PC-3 (cell line): ENCODE results near the gene DMAC2. TPM values are rescaled to one million over a fixed set of nuclear protein-coding genes. Genes with fewer than 3 reads are reported as not detected.

ENCODE experiments used
- ATAC-seq: fragments of 200-7000 bp; cut with Tn5 transposase; 2 replicates; pipeline ENCODE4 v1.9.1; 2020; ENCODE audit warnings: mild to moderate bottlenecking, moderate library complexity
- BruUV-seq: library from RNA; stranded (reverse); fragments of 400-500 nt; replicated peaks from 2 replicates; lab custom pipeline; 2021; lab: Mats Ljungman, UMichigan
- CTCF ChIA-PET: fragments of 300-600 bp; sonication (Branson Sonifier 250); formaldehyde crosslinking; loops from one replicate; lab custom pipeline; 2022; ENCODE audit warnings: antibody characterized with exemption; lab: Charles Lee
- POLR2A ChIA-PET: fragments of 300-600 bp; sonication (Branson Sonifier 250); formaldehyde crosslinking; loops from one replicate; lab custom pipeline; 2022; ENCODE audit warnings: antibody characterized with exemption; ENCODE audit not compliant: unreplicated experiment; lab: Charles Lee
- DNase-seq: peaks from one replicate; pipeline ENCODE4 v3.0.0-alpha.2; 2015
- H2AFZ ChIP-seq: fragments of 300-600 bp; sonication (generic); 2 replicates; pipeline ENCODE4 v1.6.0; 2016; ENCODE audit warnings: antibody characterized with exemption, low read length
- H3F3A ChIP-seq: fragments of 300-600 bp; sonication (generic); one replicate; pipeline ENCODE4 v1.6.0; 2017; ENCODE audit warnings: antibody characterized with exemption, low read length, control low read depth, mild to moderate bottlenecking; ENCODE audit not compliant: unreplicated experiment
- H3K27ac ChIP-seq: fragments of 300-600 bp; sonication (generic); 2 replicates; pipeline ENCODE4 v1.5.1; 2016; ENCODE audit warnings: mild to moderate bottlenecking, low read length
- H3K27me3 ChIP-seq: fragments of 300-600 bp; sonication (generic); 2 replicates; pipeline ENCODE4 v1.6.1; 2016; ENCODE audit warnings: low read length, mixed read lengths
- H3K36me3 ChIP-seq: fragments of 300-600 bp; sonication (generic); 2 replicates; pipeline ENCODE4 v1.6.1; 2016; ENCODE audit warnings: low read depth, mixed run types, low read length, mixed read lengths
- H3K4me1 ChIP-seq: fragments of 300-600 bp; sonication (generic); 2 replicates; pipeline ENCODE4 v1.5.1; 2016; ENCODE audit warnings: low read length; ENCODE audit not compliant: insufficient read depth
- H3K4me2 ChIP-seq: fragments of 300-600 bp; sonication (generic); 2 replicates; pipeline ENCODE4 v1.6.0; 2016; ENCODE audit warnings: low read length
- H3K4me3 ChIP-seq: fragments of 300-600 bp; sonication (generic); 2 replicates; pipeline ENCODE4 v1.5.1; 2016; ENCODE audit warnings: mild to moderate bottlenecking, low read length, mixed read lengths
- H3K79me2 ChIP-seq: fragments of 300-600 bp; sonication (generic); 2 replicates; pipeline ENCODE4 v1.6.1; 2017; ENCODE audit warnings: low read length, mixed read lengths
- H3K9ac ChIP-seq: fragments of 300-600 bp; sonication (generic); 2 replicates; pipeline ENCODE4 v1.6.0; 2016; ENCODE audit warnings: mild to moderate bottlenecking, low read length
- H3K9me2 ChIP-seq: fragments of 300-600 bp; sonication (generic); replicated peaks from 2 replicates; pipeline ENCODE4 v1.6.1; 2016; ENCODE audit warnings: mixed run types, low read length, mixed read lengths
- H3K9me3 ChIP-seq: fragments of 300-600 bp; sonication (generic); 2 replicates; pipeline ENCODE4 v1.6.1; 2016; ENCODE audit warnings: low read length, mixed read lengths
- H4K20me1 ChIP-seq: fragments of 300-600 bp; sonication (generic); 2 replicates; pipeline ENCODE4 v1.6.1; 2016; ENCODE audit warnings: low read length, mixed read lengths
- EZH2 ChIP-seq: fragments of 300-600 bp; sonication (generic); IDR thresholded peaks from one replicate; pipeline ENCODE4 v1.6.1; 2017; ENCODE audit warnings: antibody characterized with exemption, mild to moderate bottlenecking, low read length; ENCODE audit not compliant: unreplicated experiment
- EZH2phosphoT487 ChIP-seq: fragments of 300-600 bp; sonication (generic); IDR thresholded peaks from 2 replicates; pipeline ENCODE4 v1.6.1; 2018; ENCODE audit warnings: mild to moderate bottlenecking, antibody characterized with exemption, low read length, borderline replicate concordance
- intact Hi-C: fragments of 100-400 bp; cut with micrococcal nuclease; formaldehyde crosslinking; loops from 2 replicates; pipeline ENCODE4 v1.9.0; 2023
- total RNA-seq: library from RNA; depleted of rRNA; stranded (reverse); fragments of >200 nt; gene quantifications from 2 replicates; pipeline ENCODE4 v1.2.3, GENCODE V29; 2014
- TF ChIP-seq, protein P1 (sequence below): fragments of 300-600 bp; sonication (generic); conservative IDR thresholded peaks from 2 replicates; pipeline ENCODE4 v1.5.1; 2017; ENCODE audit warnings: antibody characterized with exemption, low read depth, mild to moderate bottlenecking, low read length

DMAC2 gene
- total RNA-seq, 1 experiment from 2014 or later = 36.8 TPM

DNA sequence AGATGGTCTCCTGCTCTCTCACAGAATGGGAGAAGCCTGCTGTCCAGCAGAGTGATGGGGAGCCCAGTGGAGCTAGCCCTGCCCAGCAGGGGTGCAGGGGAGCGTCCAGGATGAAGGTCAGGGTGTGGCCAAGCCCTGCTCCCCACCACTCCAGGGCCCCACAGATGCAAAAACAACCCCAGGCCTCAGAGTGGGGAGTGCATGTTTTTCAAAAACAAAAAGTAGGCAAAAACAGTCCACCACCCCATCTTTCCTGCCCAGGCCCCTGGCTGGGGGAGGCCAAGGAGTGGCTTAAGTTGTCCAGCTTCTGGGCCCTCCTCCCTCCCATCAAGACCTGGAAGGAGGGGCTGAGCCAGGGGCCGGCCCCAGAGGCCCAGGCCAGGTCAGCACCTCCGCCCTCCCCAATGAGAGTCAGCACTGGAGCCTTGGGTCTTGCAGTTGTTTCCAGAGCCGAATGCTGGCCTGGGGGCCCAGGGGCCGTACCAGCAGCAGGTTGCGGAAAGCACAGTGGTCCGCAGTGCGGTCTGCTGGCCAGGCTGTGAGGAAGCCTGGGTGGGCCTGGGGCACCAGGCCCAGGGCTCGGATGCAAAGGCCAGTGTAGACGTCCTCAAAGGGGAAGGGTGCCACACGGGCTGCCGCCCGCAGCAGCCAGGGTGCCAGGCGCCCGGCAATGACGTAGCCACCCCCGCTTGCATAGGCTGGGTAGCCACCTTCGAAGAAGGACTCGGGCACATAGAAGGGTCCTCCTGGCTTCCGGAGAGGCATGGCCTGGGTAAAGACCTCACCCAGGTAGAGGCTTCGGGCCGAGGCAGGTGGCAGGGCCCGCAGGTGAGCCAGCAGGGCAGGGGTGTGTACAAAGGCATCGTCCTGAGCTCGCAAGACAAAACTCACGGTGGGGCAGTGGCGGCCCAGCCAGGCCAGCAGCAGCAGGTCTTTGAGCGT lies 14.3 kb downstream of the DMAC2 start:
- no peak overlapping the region for H3K27ac ChIP-seq
- ATAC-seq (no peak), DNase-seq (no peak)
- H3K4me1 ChIP-seq = no peaks in the 10 kb centered on the region
- intact Hi-C loops = no loop called here
- H3K4me2 ChIP-seq = no peak overlapping the region
- TF ChIP-seq EZH2 = no peak
- no peak for TF ChIP-seq EZH2phosphoT487
- TF ChIP-seq, protein P1, sequence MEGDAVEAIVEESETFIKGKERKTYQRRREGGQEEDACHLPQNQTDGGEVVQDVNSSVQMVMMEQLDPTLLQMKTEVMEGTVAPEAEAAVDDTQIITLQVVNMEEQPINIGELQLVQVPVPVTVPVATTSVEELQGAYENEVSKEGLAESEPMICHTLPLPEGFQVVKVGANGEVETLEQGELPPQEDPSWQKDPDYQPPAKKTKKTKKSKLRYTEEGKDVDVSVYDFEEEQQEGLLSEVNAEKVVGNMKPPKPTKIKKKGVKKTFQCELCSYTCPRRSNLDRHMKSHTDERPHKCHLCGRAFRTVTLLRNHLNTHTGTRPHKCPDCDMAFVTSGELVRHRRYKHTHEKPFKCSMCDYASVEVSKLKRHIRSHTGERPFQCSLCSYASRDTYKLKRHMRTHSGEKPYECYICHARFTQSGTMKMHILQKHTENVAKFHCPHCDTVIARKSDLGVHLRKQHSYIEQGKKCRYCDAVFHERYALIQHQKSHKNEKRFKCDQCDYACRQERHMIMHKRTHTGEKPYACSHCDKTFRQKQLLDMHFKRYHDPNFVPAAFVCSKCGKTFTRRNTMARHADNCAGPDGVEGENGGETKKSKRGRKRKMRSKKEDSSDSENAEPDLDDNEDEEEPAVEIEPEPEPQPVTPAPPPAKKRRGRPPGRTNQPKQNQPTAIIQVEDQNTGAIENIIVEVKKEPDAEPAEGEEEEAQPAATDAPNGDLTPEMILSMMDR = no peak
- no peak overlapping the region for H2AFZ ChIP-seq
- H3F3A ChIP-seq = no peaks in the 10 kb centered on the region
- H3K79me2 ChIP-seq = no peaks in the 10 kb centered on the region
- no peaks in the 10 kb centered on the region for H3K27me3 ChIP-seq
- H3K36me3 ChIP-seq = no peaks in the 10 kb centered on the region
- H3K9me2 ChIP-seq = no peaks in the 10 kb centered on the region
- H3K9ac ChIP-seq = no peak overlapping the region
- H3K4me3 ChIP-seq = no peak overlapping the region
- CTCF ChIA-PET = no interaction called here
- H3K9me3 ChIP-seq = no peaks in the 10 kb centered on the region
- no peaks in the 10 kb centered on the region for H4K20me1 ChIP-seq
- no TSS peak for BruUV-seq
- POLR2A ChIA-PET = no interaction called here

DNA sequence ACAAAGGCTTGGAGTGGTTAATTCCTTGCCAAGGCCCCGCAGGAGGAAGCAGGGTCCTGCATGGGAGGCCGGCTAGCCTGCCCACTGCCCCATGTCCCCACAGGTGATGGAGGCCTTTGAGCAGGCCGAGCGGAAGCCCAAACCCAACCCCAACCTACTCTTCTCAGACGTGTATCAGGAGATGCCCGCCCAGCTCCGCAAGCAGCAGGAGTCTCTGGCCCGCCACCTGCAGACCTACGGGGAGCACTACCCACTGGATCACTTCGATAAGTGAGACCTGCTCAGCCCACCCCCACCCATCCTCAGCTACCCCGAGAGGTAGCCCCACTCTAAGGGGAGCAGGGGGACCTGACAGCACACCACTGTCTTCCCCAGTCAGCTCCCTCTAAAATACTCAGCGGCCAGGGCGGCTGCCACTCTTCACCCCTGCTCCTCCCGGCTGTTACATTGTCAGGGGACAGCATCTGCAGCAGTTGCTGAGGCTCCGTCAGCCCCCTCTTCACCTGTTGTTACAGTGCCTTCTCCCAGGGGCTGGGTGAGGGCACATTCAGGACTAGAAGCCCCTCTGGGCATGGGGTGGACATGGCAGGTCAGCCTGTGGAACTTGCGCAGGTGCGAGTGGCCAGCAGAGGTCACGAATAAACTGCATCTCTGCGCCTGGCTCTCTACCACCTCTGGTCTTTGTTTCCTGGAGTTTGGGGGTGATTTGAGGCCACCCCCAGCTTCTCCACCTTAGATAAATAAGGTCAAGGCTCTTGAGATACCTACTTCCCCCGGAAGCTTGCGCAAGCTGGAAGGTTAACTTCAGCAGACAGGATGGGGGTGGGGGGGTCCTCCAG lies 15.2 kb downstream of the DMAC2 start:
- Histone ChIP-seq H3K9ac (no peak overlapping the region), H3K4me3 (no peak overlapping the region), H3K27me3 (no peaks in the 10 kb centered on the region), H3K9me3 (no peaks in the 10 kb centered on the region), H3K27ac (no peak overlapping the region), H3K4me1 (no peaks in the 10 kb centered on the region), H3K9me2 (no peaks in the 10 kb centered on the region), H3F3A (no peaks in the 10 kb centered on the region), H3K4me2 (no peak overlapping the region), H4K20me1 (no peaks in the 10 kb centered on the region), H2AFZ (no peak overlapping the region), H3K36me3 (0 out of 2 replicates have a peak, but pooled peaks cover 3% of the 10 kb centered on the region), H3K79me2 (no peaks in the 10 kb centered on the region)
- DNase-seq = no peak
- no TSS peak for BruUV-seq
- intact Hi-C loops = no loop called here
- TF ChIP-seq EZH2 (no peak), EZH2phosphoT487 (no peak)
- TF ChIP-seq, protein P1 = no peak
- no peak for ATAC-seq
- ChIA-PET CTCF (no interaction called here), POLR2A (no interaction called here)
